HS-27A (cell line): Measurements from ENCODE around the gene BRIP1.
"Not testable (repeated sequence)": the region's sequence is repeated elsewhere in the genome, so short reads cannot be mapped to it uniquely, and the experiment has no call there.

Experiments used
- DNase-seq: peaks from one replicate; pipeline ENCODE4 v3.0.0-alpha.2; 2012; ENCODE audit warnings: low read depth, missing footprints

BRIP1 gene

GRCh38 chr17:61695779-61696337 lies 167.5 kb downstream of the BRIP1 start:
- DNase-seq, result no peak

DNA sequence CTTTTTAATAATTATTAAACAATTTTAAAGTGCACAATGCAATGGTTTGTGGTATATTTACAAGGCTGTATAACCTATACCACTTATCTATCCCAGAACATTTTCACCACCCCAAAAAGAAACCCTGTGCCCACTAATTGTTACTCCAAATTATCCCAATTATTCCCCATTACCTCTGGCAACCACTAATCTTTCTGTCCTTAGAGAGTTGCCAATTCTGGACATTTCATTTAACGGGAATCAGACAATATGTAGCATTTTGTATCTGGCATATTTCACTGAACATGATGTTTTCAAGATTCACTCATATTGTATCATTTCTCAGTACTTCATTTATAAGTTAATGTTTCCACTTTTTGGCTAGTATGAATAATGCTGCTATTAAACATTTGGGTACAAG lies 169.2 kb downstream of the BRIP1 start:
- DNase-seq, result no peak

GRCh38 chr17:61689610-61690180 lies 173.6 kb downstream of the BRIP1 start:
- DNase-seq, result no peak

- DNase-seq, result no peak
Observed at GRCh38 chr17:61687769-61688168, 175.6 kb downstream of the BRIP1 start.

DNA sequence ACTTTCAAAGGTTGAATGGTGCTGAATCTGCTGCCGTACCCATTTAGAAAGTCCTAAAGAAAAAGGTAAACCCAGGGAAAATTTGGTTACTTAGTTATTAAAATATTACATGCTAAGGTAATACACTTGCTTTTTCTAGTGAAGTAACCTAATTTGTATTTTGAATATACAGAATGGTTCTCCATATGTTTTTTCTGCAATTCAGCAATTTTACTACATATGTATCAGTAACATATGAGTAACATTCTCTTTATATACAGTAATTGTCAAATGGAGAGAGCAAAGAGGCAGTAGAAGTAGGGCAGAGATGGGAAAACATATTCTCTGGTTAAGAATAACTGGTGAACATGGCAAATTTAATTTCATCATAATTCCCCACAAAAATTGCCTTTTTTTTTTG lies 177.2 kb downstream of the BRIP1 start:
- DNase-seq, result no peak

- no peak for DNase-seq
Observed at GRCh38 chr17:61684818-61685217, 178.5 kb downstream of the BRIP1 start.

GRCh38 chr17:61684172-61684571 lies 179.2 kb downstream of the BRIP1 start:
- DNase-seq, result no peak

DNA sequence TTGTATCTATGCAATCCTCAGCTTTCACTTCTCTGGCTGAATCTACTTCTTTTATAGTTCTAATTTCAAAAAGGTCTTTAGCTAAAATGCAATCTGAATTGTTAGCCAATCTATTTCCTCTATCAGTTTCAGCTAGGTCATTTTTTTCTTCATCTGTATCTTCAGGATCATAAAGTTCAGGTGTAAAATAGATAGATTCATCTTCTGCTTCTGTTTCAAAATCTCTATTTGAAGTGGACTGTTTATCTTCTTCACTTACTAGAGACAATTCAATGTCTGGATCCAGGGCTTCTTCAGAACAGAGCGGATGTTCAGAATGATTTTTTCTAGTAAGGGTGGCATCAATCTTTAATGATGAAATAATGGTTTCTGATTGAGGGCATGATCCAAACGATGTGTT lies 179.9 kb downstream of the BRIP1 start:
- DNase-seq, result no peak

GRCh38 chr17:61680921-61681320 lies 182.4 kb downstream of the BRIP1 start:
- DNase-seq, result no peak

DNA sequence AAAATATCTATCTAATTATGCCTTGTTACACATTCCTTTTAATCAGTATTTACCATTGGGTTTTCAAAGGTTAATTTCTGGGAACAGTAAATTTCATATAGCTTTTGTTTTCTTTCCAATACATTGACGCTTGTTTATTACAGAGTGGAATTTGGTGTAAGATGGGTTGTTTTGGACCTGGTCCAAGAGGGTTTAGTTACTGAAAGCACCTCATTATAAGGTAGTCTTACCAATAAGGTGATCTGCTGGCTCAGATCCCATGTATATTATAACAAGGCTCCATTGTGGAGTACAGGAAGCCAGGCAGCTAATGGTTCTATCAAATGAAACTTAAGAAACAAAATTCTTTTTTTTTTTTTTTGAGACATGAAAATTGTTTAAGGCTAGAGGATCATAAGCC lies 185.0 kb downstream of the BRIP1 start:
- DNase-seq, result no peak

DNA sequence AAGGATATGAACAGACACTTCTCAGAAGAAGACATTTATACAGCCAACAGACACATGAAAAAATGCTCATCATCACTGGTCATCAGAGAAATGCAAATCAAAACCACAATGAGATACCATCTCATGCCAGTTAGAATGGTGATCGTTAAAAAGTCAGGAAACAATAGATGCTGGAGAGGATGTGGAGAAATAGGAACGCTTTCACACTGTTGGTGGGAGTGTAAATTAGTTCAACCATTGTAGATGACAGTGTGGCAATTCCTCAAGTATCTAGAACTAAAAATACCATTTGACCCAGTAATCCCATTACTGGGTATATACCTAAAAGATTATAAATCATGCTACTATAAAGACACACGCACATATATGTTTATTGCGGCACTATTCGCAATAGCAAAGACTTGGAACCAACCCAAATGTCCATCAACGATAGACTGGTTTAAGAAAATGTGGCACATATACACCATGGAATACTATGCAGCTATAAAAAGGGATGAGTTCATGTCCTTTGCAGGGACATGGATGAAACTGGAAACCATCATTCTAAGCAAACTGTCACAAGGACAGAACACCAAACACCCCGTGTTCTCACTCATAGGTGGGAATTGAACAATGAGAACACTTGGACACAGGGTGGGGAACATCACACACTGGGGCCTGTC lies 186.0 kb downstream of the BRIP1 start:
- DNase-seq, result not testable (repeated sequence)

GRCh38 chr17:61676522-61676921 lies 186.8 kb downstream of the BRIP1 start:
- not testable (repeated sequence) for DNase-seq

DNA sequence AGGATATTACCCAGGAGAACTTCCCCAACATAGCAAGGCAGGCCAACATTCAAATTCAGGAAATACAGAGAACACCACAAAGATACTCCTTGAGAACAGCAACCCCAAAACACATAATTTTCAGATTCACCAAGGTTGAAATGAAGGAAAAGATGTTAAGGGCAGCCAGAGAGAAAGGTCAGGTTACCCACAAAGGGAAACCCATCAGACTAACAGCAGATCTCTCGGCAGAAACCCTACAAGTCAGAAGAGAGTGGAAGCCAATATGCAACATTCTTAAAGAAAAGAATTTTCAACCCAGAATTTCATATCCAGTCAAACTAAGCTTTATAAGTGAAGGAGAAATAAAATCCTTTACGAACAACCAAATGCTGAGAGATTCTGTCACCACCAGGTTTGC lies 188.7 kb downstream of the BRIP1 start:
- not testable (repeated sequence) for DNase-seq

DNA sequence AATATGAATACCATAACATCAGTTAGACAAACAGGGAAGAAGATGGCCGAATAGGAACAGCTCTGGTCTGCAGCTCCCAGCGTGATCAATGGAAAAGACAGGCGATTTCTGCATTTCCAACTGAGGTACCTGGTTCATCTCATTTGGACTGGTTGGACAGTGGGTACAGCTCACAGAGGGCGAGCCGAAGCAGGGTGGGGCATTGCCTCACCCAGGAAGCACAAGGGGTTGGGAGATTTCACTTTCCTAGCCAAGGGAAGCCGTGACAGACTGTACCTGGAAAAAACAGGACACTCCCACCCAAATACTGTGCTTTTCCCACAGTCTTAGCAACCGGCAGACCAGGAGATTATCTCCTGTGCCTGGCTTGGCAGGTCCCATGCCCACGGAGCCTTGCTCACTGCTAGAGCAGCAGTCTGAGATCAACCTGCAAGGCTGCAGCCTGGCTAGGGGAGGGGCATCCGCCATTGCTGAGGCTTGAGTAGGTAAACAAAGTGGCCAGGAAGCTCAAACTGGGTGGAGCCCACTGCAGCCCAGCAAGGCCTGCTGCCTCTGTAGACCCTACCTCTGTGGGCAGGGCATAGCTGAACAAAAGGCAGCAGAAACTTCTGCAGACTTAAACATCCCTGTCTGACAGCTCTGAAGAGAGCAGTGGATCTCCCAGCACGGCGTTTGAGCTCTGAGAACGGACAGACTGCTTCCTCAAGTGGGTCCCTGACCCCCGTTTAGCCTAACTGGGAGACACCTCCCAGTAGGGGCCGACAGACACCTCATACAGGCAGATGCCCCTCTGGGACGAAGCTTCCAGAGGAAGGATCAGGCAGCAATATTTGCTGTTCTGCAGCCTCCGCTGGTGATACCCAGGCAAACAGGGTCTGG lies 190.1 kb downstream of the BRIP1 start:
- not testable (repeated sequence) for DNase-seq

DNA sequence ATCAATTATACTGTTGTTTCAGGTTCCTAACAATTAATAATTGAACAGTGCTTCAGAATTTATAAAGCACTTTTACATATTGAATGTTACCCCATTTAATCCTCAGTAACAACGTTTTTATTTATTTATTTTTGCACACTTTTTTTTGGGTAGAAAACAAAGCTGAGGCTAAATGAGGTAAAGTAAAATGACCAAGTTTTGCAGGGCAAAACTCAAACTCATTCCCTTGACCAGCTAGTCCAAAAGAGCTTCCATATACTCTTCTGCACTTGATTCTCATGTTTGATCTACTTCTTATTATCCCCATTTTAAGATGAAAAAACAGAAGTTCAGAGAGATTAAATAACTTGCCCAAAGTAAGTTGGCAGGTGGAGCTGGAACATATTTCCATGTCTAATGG lies 191.2 kb downstream of the BRIP1 start:
- DNase-seq, result no peak

DNA sequence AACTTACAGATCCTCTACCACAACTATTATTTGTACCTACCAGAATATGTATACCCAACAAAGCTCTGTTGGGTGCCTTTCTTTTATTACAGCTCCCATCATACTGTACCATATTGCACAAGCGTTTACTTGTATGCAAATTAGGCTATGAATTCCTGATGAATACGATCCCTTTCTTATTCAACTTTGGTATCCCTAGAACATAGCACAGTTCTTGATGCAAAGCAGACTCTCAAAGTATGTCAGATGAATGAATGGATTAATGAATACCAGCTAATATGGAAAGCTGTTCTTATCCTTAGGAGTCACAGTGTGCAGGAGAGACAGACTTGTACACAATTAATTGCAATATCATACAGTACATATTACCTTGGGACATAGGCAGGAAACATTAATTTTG lies 192.6 kb downstream of the BRIP1 start:
- DNase-seq, result no peak

DNA sequence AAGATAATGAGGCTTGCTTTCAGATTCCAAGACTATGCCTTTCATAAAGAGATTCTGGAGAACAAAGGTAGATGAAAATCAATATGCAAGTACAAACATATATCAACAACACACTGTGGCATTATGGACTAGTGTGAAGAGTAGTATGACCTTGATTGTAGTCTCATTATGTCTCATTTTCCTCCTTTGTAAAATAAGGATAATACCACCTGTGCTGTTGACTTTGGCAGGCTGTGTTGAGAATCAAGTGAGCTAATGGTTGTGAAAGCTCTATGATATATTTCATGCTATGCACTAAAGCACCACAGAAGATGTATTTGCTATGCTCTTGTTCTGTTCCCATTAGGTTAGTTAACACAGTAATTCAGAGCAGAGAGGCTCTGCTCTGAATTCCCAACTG lies 193.8 kb downstream of the BRIP1 start:
- DNase-seq, result no peak

- no peak for DNase-seq
Observed at GRCh38 chr17:61668486-61668885, 194.8 kb downstream of the BRIP1 start.

DNA sequence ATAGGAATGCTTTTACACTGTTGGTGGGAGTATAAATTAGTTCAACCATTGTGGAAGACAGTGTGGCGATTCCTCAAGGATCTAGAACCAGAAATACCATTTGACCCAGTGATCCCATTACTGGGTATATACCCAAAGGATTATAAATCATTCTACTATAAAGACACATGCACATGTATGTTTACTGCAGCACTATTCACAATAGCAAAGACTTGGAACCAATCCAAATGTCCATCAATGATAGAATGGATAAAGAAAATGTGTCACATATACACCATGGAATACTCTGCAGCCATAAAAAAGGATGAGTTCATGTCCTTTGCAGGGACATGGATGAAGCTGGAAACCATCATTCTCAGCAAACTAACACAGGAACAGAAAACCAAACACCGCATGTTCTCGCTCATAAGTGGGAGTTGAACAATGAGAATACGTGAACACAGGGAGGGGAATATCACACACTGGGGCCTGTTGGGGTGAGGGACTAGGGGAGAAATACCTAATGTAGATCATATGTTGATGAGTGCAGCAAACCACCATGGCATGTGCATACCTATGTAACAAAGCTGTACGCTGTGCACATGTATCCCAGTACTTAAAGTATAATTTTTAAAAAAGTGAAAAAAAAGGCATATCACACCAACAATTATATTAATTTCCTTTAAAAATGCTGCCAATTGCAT lies 196.8 kb downstream of the BRIP1 start:
- DNase-seq, result not testable (repeated sequence)

- no peak for DNase-seq
Observed at GRCh38 chr17:61663310-61663709, 200.0 kb downstream of the BRIP1 start.

- DNase-seq, result no peak
Observed at GRCh38 chr17:61662741-61663140, 200.6 kb downstream of the BRIP1 start.

DNA sequence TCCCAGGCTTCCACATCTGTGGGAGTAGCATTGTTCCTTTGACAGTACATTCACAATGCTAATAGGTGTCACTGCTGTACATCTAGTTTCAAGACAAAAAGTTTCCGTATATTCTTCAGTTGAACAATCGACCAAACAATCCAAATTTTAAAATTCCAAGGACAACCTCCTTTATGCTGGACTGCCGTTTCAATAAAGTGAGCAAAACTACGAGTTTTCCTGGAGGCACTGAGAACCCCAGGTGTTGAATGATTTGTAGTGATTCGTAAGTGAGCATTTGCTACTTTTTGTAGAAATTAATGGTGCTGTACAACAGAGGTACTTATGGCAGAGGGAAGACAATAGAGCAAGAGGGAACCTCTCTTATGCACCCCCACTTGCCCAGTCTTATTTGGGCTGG lies 201.1 kb downstream of the BRIP1 start:
- no peak for DNase-seq
